PFSK-1 (cell line): Measurements from ENCODE around the gene HDDC2.

Source experiments
- FOXP2 ChIP-seq: optimal IDR thresholded peaks from 2 replicates; pipeline ENCODE3; 2011; ENCODE audit warnings: borderline replicate concordance, control low read depth, inconsistent platforms; ENCODE audit not compliant: insufficient read depth; ENCODE audit errors: extremely low read length, extremely low read depth
- POLR2AphosphoS5 ChIP-seq: IDR thresholded peaks from 2 replicates; pipeline ENCODE4 v1.6.1; 2012; ENCODE audit warnings: low read depth, mild to moderate bottlenecking, control low read depth, low read length, moderate library complexity
- REST ChIP-seq, 2 experiments: IDR thresholded peaks; 2 replicates each; pipeline versions ENCODE4 v1.6.1 to v1.8.0; 2011 to 2012; ENCODE audit warnings: low read depth in 2 of 2, low read length in 2 of 2, control low read depth in 1 of 2, inconsistent platforms in 1 of 2, mild to moderate bottlenecking in 1 of 2, moderate library complexity in 1 of 2; ENCODE audit not compliant: insufficient read depth in 1 of 2
- SIN3A ChIP-seq: IDR thresholded peaks from 2 replicates; pipeline ENCODE4 v1.6.1; 2012; ENCODE audit warnings: mild to moderate bottlenecking, low read length, moderate library complexity, borderline replicate concordance; ENCODE audit not compliant: insufficient read depth
- TAF1 ChIP-seq: IDR thresholded peaks from 2 replicates; pipeline ENCODE4 v1.6.1; 2012; ENCODE audit warnings: low read length, control low read depth, borderline replicate concordance; ENCODE audit not compliant: insufficient read depth

Gene HDDC2

GRCh38 chr6:125312950-125313349 is 11.2 kb upstream of the HDDC2 start:
- TF ChIP-seq SIN3A (no peak), FOXP2 (no peak), POLR2AphosphoS5 (no peak), TAF1 (no peak), REST (IDR thresholded peaks at IDR 0.05; ENCODE audit: insufficient read depth in 1 of 2, low read depth in 2 of 2, low read length in 2 of 2) (no peak)

- no peak for TF ChIP-seq SIN3A
- TF ChIP-seq POLR2AphosphoS5 = no peak
- TF ChIP-seq TAF1 = no peak
- TF ChIP-seq FOXP2 = no peak
- TF ChIP-seq REST (IDR thresholded peaks at IDR 0.05; ENCODE audit: insufficient read depth in 1 of 2, low read depth in 2 of 2, low read length in 2 of 2) = no peak
Measured at GRCh38 chr6:125312478-125312877, 10.7 kb upstream of the HDDC2 start.

GRCh38 chr6:125310994-125311649 is 9.4 kb upstream of the HDDC2 start:
- no peak for TF ChIP-seq FOXP2
- TF ChIP-seq SIN3A = no peak

- TF ChIP-seq TAF1 = no peak
Measured at GRCh38 chr6:125307964-125308615, 6.3 kb upstream of the HDDC2 start.

GRCh38 chr6:125307150-125307838 is 5.5 kb upstream of the HDDC2 start:
- TF ChIP-seq POLR2AphosphoS5 (no peak), FOXP2 (no peak), REST (IDR thresholded peaks at IDR 0.05; ENCODE audit: insufficient read depth in 1 of 2, low read depth in 2 of 2, low read length in 2 of 2) (no peak), TAF1 (no peak), SIN3A (no peak)

- TF ChIP-seq POLR2AphosphoS5 (no peak), REST (IDR thresholded peaks at IDR 0.05; ENCODE audit: insufficient read depth in 1 of 2, low read depth in 2 of 2, low read length in 2 of 2) (no peak), FOXP2 (no peak), SIN3A (no peak), TAF1 (no peak)
Measured at GRCh38 chr6:125306756-125307149, 5.0 kb upstream of the HDDC2 start.
